Upper lobe of right lung (tissue), 1 donor: ENCODE results near the gene METTL13. TPM values are rescaled to one million over a fixed set of nuclear protein-coding genes. Genes with fewer than 3 reads are reported as not detected.

Source experiments
- ATAC-seq: fragments of 200-7000 bp; cut with Tn5 transposase; one replicate; pipeline ENCODE4 v1.9.1; 2020; ENCODE audit warnings: mild to moderate bottlenecking, moderate library complexity
- DNase-seq: peaks from one replicate; pipeline ENCODE4 v3.0.0-alpha.2; 2020
- H3K27ac ChIP-seq: fragments of 200-600 bp; one replicate; pipeline ENCODE4 v1.8.0; 2022
- H3K27me3 ChIP-seq: fragments of 200-600 bp; one replicate; pipeline ENCODE4 v1.8.0; 2022; ENCODE audit warnings: mild to moderate bottlenecking
- H3K36me3 ChIP-seq: fragments of 200-600 bp; one replicate; pipeline ENCODE4 v1.8.0; 2022
- H3K4me1 ChIP-seq: fragments of 200-600 bp; one replicate; pipeline ENCODE4 v1.8.0; 2022
- H3K4me3 ChIP-seq: fragments of 200-600 bp; one replicate; pipeline ENCODE4 v1.8.0; 2022; ENCODE audit warnings: mild to moderate bottlenecking
- H3K9me3 ChIP-seq: fragments of 200-600 bp; one replicate; pipeline ENCODE4 v1.8.0; 2022
- CTCF ChIP-seq: fragments of 200-600 bp; IDR thresholded peaks from one replicate; pipeline ENCODE4 v1.8.0; 2022; ENCODE audit warnings: antibody characterized with exemption
- intact Hi-C: fragments of 100-400 bp; cut with DNase I; formaldehyde crosslinking; loops from one replicate; pipeline ENCODE4 v1.11.0; 2022
- total RNA-seq: library from RNA; stranded (reverse); fragmentation: NEBNext Ultra II Directional; extraction: Animal tissue kit (Norgen Biotek cat#: 25700); gene quantifications from one replicate; pipeline ENCODE4 v1.2.1, GENCODE V29; 2021
- donor health status: DM: no; HTN: yes; CAD: no; lungs with severe emphysema.

Gene METTL13
- total RNA-seq, 1 donor from 2014 or later, result 27.8 TPM

DNA sequence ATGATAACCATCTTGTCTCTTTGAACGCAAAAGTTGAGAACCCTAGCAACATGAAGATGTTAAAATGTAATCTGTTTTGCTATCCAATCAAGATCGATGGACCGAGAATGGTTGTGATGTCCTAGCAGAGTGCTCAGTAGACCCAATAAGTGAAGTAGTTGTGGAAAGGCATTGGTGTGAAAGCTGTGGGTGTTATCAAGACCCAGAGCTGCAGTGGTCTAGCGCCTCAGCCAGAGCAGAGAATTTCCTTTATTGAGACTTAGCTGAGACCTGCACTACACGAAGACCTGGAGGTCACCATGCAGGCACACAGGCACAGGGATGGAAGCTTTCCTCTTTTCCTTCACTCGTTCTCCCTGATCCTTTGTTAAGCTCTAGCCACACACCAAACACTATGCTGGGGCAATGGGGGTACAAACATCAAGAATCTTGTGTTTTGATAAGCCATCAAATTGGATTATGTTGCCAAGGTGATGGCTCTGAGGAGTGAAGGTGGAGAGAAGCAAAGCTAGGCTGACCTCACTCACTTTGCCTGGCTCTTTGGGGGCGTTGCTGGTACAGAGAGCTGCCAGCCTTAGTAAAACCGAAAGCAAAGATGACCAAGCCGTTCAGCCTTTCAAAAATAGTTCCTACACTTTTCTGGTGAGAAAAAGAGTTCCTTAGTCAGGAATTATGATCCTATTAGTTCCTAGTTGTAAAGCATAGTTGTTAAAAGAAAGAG lies 24.1 kb downstream of the METTL13 start:
- no peaks in the 10 kb centered on the region for H3K9me3 ChIP-seq
- peak overlapping the region; percentile 12 for H3K4me3 ChIP-seq
- peaks cover 12% of the 10 kb centered on the region for H3K4me1 ChIP-seq
- H3K36me3 ChIP-seq, result no peaks in the 10 kb centered on the region
- H3K27ac ChIP-seq, result peak overlapping the region; percentile 18
- no peak for DNase-seq
- no peak for TF ChIP-seq CTCF
- intact Hi-C loops, result no loop called here
- ATAC-seq, result peak; percentile 60
- no peaks in the 10 kb centered on the region for H3K27me3 ChIP-seq

- Histone ChIP-seq H3K27ac (no peak overlapping the region), H3K9me3 (no peaks in the 10 kb centered on the region), H3K36me3 (no peaks in the 10 kb centered on the region), H3K27me3 (no peaks in the 10 kb centered on the region), H3K4me3 (no peak overlapping the region), H3K4me1 (peaks cover 3% of the 10 kb centered on the region)
- intact Hi-C loops, result no loop called here
- no peak for ATAC-seq
- no peak for TF ChIP-seq CTCF
- DNase-seq, result no peak
Observed at GRCh38 chr1:171807556-171807955, 26.1 kb downstream of the METTL13 start.

DNA sequence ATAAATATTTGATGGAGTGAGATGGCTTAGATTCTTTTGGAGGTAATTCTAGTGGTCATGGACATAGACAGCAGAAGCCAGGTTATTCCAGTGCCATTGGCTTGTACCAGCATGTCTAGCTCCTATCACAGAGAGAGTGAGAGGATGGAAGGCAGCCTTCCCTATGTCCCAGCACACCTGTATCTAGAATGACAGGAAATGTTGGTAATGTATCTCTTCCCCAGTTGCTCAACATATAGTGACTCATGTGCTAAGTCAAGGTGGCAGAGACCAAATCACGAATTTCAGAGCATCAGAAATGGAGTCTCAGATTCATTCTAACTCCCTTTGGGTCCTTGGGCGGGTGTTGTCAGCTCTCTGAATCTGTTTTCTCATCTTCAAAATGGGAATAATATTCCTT lies 28.4 kb downstream of the METTL13 start:
- no peak overlapping the region for H3K27ac ChIP-seq
- H3K36me3 ChIP-seq, result no peaks in the 10 kb centered on the region
- H3K4me1 ChIP-seq, result peaks cover 3% of the 10 kb centered on the region
- intact Hi-C loops, result no loop called here
- DNase-seq, result no peak
- no peak for TF ChIP-seq CTCF
- H3K9me3 ChIP-seq, result no peaks in the 10 kb centered on the region
- H3K27me3 ChIP-seq, result no peaks in the 10 kb centered on the region
- H3K4me3 ChIP-seq, result no peak overlapping the region
- no peak for ATAC-seq

- DNase-seq (no peak), ATAC-seq (no peak)
- intact Hi-C loops, result no loop called here
- Histone ChIP-seq H3K4me3 (no peak overlapping the region), H3K27ac (no peak overlapping the region), H3K27me3 (no peaks in the 10 kb centered on the region), H3K4me1 (no peaks in the 10 kb centered on the region), H3K9me3 (no peaks in the 10 kb centered on the region), H3K36me3 (no peaks in the 10 kb centered on the region)
- TF ChIP-seq CTCF, result no peak
Observed at GRCh38 chr1:171811672-171812071, 30.2 kb downstream of the METTL13 start.

DNA sequence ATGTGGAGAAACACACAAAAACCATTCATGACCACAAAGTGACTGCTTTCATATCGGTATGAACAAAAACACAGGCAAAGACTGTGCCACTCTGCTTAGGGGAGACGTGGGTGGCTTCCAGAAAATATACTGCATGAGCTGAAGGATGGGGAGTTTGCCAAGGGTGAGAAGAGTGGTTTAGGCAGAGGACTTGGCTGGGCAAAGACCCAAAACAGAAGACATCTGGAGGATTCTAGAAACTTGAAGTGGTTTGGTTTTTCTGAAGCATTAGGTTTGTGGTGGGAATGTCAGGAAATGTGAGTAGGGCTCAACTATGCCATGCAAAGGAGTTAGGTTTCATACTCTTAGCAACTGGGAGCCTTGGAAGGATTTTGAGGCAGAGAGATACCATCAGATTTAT lies 33.2 kb downstream of the METTL13 start:
- H3K27me3 ChIP-seq, result no peaks in the 10 kb centered on the region
- no peak for ATAC-seq
- intact Hi-C loops, result no loop called here
- H3K27ac ChIP-seq, result no peak overlapping the region
- H3K36me3 ChIP-seq, result no peaks in the 10 kb centered on the region
- TF ChIP-seq CTCF, result no peak
- no peak overlapping the region for H3K4me3 ChIP-seq
- no peak for DNase-seq
- H3K9me3 ChIP-seq, result no peaks in the 10 kb centered on the region
- H3K4me1 ChIP-seq, result no peaks in the 10 kb centered on the region
